GM18505 (cell line): ENCODE measurements around the gene INHBB.

Experiments
- ATAC-seq: cut with Tn5 transposase; IDR thresholded peaks from one replicate; pipeline ENCODE4 v1.9.1; 2021; ENCODE audit not compliant: unreplicated experiment
- POLR2A ChIP-seq: IDR thresholded peaks from 4 replicates; pipeline ENCODE4 v1.6.1; 2011; ENCODE audit warnings: borderline replicate concordance; ENCODE audit not compliant: insufficient read depth, insufficient read length; ENCODE audit errors: extremely low read depth

INHBB gene

DNA sequence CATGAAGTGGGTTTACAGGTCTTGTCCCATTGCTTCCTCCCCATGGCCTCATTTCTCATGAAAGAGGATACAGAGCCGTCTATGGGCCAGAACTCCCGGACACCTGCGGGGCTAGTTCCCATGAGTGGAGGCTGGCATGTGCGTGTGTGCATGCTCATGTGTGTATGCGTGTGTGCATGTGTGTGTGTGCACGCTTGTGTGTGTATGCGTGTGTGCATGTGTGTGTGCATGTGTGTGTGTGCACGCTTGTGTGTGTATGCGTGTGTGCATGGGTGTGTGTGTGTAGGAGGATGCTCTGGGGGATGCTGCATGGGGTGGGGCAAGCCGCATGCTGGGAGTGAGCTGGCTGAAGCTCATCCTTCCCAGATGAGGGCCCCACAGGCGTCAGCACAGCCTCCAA lies 20.8 kb downstream of the INHBB start:
- no peak for TF ChIP-seq POLR2A

DNA sequence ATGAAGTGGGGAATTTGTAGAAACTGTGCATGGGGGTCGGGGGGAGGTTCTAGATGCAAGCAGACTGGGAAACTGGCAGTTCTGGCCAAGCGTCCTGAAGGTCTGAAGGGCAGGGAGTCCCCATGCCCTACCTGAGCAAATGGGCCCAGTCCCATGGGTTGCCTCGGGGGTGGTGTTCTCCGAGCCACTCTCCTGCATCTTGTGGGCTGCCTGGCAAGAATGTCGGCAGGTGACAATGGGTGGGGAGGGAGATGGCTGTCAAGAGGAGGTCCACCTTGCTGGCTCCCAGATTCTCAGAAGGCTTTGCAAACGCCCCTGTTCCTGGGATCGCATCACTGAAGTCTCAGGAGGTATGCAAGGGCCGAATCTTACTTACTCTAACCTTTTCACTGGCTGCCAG lies 21.3 kb downstream of the INHBB start:
- no peak for ATAC-seq

More for the DNA sequence above, 20.8 kb downstream of the INHBB start:
- ATAC-seq = no peak

DNA sequence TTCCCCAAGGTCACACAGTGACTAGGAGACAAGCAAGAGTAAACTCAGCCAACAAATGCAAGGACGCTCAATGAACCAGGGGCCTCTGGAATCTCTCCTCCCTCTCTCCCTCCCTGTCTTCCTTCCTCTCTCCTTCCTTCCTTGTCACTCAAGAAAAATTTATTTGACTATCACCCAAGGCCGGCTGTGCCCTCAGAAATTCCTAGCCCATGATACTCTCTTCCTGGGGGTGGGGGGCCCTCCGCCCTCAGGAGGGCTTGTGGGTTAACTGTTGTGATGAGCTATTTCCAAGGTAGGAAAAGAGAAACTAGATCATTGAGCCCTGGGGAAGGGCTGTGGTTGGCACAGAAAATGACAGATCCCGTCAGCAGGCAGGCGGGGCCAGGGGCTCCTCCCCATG lies 21.7 kb downstream of the INHBB start:
- ATAC-seq = no peak
- TF ChIP-seq POLR2A = no peak

More for the DNA sequence above, 21.3 kb downstream of the INHBB start:
- no peak for TF ChIP-seq POLR2A

DNA sequence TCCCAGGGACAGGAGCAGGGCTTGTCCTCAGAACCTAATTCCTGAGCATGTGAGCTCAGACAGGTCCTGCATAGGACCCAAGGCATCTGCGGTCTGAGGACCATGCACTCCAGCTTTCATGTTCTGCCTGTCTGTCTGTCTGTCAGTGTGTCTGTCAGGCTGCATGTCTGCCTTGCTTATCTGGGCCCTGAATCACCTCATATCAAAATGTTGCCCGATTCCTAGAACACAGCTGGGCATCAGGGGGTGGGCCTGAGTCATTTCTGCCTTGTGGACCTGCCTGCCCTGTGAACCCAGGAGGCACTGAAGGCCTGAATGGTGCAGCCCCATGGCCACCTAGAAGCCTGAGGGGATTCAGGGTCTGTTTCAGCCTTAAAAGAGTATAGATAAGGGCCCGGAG lies 22.1 kb downstream of the INHBB start:
- no peak for TF ChIP-seq POLR2A
- ATAC-seq = no peak

DNA sequence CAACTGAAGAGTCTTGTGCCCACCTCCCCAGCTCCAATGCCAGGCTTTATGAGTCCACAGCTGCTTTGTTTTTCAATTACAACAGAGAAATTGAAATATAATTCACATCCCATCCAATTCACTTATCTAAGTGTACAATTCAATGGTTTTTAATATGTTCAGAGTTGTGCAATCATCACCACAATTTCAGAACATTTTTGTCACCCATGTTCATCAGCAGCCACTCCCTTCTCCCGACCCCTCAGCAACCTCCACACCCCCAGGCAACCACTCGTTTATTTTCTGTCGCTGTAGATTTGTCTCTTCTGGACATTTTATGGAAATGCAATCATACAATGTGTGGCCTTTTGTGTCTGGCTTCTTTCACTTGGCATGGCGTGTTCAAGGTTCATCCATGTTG lies 23.3 kb downstream of the INHBB start:
- TF ChIP-seq POLR2A = no peak
- no peak for ATAC-seq

DNA sequence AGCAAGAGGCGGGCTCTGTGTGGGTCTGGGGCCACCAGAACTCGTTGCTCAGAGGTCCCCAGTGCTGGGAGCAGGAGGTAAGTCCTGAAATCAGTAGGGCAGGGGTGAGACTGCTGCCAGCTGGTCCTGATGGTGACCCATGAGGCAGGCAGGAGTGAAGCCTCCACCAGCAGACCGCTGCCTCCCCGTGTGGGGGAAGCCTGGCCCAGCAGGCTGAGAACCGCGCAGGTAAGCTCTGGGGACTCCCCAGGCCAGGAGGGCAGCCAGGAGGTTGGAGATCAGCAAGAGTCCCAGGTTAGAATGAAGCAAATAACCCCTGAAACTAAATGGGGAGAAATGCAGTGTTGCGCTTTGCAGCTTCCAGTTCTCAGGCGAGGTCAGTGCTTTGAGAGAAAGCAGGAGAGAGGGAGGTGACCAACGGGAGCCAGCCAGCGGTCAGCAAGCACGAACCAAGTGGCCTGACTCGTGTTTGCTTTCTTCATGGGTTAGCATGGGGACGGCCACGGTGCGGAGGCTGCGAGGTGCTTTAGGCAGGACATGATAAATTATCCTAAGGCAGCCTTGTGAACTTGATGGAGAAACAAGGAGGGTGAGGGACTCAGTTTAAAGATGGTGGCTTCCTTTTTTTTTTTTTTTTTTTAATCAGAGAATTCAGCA lies 26.2 kb downstream of the INHBB start:
- ATAC-seq = no peak
- no peak for TF ChIP-seq POLR2A

DNA sequence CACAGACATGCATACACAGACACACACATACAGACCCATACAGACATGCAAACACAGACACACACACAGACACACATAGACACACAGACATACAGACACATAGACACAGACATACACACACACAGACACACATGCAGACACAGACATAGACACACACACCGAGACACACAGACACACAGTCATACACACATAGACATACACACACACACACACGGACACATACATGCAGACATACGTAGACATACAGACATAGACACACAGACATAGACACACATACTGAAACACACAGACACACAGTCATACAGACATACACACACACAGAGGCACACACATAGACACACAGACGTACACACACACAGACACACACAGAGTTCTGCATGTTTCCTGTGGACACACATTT lies 26.9 kb downstream of the INHBB start:
- ATAC-seq = no peak
- no peak for TF ChIP-seq POLR2A

DNA sequence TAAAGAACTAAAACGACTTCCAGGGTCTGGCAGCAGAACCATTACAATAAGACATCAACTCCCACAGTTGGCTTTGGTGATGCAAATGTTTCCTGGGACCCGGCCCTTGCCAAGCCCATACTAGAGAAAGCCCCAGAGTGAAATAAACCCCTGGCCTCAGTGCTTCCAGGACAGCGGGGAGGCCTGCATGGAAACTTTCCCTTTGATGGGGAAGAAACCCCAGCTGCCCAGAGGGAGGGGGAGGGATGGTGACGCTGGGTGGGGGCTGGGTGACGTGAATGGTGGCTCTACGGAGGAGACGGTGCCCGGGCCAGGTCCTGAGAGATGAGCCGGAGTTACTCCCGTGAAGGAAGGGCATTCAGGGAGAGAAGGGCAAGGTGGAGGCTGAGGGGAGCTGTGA lies 27.5 kb downstream of the INHBB start:
- no peak for ATAC-seq
- no peak for TF ChIP-seq POLR2A

DNA sequence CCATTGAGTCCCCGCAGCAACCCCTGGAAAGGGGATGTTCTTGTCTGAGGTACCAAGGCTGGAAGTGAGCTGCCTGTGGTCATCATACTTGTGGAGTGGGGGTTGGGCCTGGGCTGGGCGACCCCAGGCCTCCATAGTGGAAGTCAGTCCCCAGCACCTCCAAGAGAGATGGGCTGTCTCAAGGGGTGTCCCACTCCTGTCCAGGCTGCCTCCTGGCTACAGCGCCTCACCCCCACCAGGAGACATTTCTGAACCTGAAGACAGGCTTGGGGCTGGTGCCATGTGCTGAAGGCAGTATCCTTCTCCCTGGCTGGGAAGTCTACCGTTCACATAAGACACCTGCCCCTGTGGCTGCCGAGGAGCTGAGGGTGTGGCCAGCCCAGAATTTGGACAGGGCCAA lies 28.9 kb downstream of the INHBB start:
- TF ChIP-seq POLR2A = no peak
- no peak for ATAC-seq

DNA sequence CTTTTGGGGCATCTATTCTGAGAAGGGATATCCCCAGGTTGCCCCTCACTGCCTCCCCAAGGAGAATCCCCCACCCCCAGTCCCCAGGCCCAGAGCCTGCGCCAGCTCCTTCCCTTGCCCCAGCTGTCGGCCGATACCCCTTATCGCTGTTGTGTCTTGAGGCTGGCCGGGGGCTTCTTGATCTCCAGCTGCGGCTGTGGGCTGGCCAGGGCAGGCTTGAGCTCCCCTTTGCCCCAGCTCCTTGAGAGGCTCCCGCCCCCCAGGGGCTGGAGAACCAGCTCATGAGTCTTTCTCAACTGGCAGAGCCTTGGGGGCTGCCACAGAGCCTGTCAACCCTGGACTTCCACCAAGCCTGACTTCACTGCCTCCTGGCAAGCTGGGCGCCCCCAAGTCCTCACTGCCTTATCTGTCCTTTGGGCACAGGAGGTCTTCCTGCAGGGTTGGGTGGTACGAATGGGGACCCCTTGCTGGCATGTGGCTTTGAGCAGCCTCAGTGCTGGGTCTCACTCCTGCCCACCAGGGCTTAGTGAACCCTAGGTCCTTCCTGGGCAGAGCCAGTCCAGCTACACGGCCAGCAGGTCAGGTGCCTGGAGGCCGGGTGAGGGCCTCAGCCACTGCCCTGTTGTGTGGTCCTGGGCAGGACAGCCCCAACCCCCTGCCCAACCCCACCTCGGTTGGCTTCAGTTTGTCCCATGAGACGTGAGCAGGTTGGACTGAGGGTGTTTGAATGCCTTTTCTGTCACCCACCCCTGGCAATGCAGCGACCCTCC lies 29.5 kb downstream of the INHBB start:
- ATAC-seq = no peak
- no peak for TF ChIP-seq POLR2A

DNA sequence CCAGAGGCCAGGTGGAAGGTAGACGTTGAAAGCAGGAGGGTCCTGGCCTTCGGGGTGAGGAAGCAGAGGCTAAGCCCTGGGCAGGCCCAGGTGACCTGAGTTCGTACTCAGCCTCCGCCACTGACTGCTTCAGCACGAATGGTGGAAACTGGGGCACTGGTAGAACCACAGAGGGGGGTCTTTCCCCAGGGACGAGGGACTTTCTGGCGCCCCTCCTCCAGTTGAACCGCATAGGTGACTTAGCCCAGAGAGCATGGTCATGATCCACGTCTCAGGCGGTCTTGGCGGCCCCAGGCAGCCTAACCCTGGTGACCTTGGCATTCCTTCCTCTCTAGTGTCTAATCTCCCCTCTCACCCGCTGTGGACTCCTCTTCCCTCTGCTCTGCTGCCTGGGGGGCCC lies 30.2 kb downstream of the INHBB start:
- TF ChIP-seq POLR2A = no peak
- ATAC-seq = no peak

DNA sequence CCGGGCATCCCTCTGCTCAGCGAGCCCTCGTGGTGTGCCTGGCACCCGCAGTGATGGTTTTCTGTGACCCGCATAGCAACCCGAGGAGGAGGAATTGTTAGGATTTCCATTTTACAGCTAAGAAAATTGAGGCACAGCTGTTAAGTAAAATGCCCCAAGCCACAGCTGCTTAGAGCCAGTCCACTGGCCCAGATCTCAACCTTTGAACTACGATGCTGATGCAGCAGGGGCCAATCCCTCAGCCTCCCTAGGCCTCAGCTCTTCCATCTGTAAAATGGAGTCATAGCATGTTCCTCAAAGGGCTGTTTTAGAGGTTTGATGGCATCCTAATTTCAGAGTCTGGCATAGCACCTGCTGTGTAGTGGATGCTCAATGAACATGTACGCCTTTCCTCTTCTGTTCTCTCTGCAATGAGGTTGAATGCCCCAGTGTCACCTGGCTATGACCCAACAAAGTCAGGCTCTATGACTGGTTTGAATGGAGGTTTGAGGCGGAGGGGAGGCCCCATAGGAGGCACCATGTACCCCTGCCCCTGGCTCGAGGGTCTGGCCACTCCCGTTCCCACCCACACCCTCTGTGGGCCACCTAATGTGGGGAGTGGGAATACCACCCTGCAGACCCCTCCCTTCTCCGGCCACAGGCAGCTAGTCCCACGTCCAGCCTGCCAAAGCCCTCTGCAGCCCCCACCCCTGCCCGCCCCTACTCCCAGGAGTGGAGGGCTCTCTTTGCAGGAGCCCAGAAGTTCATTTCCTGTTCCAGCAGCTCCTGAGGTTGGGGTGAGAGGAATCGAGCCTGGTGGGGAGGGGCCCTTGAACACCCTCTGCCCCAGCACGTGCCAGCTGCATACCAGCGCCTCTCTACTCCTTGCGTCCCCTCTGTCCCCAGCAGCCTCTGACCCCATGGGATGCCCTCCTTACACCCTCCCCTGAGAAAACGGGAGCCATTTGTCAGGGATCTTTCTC lies 31.0 kb downstream of the INHBB start:
- no peak for ATAC-seq
- TF ChIP-seq POLR2A = no peak

DNA sequence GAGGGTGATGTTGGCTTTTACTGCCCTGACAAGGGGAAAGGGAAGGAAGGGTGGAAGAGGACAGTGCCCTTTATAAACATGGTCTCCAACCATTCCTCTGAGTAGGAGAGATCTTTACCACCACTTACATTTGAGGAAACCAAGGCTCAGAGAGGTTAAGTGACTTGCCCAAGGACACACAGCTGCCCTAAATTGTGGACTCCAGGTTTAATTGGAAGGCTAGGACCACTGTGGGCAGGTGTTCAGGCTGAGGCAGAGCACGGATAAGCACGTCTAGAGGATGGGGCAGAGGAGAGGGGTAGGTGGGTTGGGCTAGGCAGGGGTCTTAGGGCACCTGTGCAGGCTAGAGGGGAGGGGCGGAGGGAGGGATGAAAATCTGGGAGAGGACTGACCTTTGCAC lies 32.7 kb downstream of the INHBB start:
- no peak for TF ChIP-seq POLR2A
- no peak for ATAC-seq
